Stimulated activated CD4-positive, alpha-beta T cell treated with anti-CD3 and anti-CD28 coated beads, TNF-alpha, amount 100 ng/mL, for 24 hours (primary cell): ENCODE results near the gene C16orf87.

Experiments
- DNase-seq, 3 experiments: peaks; one replicate each; pipeline ENCODE4 v3.0.0-alpha.2; 2020; ENCODE audit warnings: low read depth in 3 of 3

The C16orf87 gene

DNA sequence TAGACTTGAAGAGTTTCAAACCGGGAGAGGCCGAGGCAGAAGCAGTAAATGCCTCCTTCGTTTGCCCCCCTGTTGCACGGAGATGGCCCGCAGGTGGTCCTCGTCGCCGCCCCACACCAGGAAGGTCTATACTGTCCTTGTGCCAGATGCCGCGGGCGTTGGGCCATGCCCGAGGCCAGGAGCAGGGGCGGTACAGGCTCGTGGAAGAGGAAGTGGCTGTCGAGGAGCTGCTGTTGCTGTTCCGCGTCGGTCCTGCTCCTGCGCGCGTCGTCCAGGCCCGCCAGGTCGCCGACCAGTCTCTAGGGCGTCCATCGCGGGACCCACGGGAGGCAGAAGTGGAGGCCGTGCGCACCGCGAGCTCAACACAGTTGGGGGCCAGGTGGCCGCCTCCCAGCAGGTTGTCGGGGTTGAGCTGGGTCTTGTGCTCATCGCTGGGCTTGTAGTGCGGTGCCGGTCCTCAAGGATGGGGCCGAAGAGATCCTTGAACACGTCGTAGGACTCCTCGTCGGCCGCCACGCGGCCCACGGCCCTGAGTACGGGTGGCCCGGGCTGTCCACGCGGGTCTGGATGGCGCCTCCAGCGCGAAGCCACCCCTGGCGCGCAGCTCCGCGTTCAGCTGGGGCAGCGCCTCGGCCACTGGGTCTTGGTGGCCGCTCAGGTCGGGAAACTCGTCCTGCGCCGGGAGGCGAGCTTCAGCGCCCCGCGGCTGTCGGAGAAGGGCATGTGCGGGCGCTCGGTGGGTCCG is 13.1 kb upstream of the C16orf87 start:
- no peak for DNase-seq

DNA sequence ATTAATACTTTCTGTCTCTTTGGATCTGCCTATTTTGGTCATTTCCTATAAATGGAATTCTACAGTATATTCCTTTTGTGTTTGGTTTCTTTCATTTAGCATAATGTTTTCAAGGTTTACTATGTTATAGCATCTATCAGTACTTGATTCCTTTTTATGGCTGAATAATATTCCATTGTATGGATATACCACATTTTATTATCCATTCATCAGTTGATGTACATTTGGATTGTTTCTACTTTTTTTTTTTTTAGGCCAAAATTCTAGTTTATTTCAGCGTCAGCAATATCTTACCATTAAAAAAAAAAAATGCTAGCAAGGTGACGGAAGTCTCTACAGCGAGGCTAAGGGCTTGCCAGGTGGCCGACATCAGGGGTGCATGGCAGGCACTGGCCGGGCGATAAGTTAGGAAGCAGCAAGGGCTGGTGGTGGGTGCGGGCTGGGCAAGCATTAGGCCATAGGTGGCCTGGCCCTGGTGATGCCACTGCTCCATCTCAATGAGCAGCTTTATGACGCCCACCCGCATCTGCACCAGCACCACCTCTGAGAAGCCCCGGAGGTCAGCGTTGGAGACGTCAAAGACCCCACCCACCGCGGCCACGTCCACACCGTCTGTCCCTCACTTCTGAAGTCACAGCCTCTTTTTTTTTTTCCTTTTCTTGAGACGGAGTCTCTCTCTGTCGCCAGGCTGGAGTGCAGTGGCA is 11.4 kb upstream of the C16orf87 start:
- DNase-seq = no peak

DNA sequence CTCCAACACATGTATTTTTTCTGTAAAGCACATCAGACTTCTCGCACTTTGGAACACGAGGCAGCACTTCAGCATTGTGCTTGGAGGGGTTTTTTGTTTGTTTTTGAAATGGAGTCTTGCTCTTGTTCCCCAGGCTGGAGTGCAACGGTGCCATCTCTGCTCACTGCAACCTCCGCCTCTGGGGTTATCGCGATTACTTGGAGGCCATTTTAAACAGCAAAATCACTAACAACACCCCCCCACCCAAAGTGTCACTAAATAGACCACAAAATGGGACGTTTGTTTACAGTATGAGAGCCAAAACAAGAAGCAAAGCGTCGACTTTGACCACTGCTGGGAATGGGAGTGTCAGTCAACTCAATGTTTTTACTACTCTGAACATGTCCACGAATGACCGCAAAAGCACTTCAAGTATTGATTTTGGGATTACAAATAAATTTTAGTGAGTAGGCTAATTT is 9.0 kb upstream of the C16orf87 start:
- DNase-seq = no peak

DNA sequence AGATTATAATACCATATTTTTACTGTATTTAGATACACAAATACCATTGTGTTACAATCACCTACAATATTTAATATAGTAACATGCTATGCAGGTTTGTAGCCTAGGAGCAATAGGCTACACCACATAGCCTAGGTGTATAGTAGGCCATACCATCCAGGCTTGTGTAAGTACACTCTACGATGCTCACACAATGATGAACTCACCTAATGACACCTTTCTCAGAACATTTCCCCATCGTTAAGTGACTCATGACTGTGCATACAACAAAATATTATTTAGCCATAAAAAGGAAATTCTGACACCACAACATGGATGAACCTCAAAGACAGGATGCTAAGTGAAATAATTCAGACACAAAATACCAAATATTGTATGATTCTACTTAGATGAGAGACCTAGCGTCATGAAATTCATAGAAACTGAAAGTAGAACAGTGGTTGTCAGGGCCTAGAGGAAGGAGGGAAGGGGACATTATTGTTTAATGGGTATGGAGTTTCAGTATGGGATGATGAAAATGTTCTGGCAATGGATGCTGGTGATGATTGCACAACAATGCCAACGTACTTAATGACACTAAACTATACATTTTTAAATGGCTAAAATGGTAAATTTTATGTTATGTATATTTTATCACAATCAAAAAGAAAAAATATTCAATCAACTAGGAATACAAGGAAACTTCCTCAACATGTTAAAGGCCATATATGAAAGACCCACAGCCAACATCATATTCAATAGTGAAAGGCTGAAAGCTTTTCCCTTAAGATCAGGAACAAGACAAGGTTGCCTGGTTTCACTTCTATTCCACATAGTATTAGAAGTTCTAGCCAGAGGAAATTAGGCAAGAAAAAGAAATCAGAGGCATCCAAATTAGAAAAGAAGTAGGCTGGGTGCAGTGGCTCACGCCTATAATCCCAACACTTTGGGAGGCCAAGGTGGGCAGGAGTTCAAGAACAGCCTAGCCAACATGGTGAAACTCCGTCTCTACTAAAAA is 5.9 kb upstream of the C16orf87 start:
- DNase-seq = no peak

GRCh38 chr16:46833460-46833800 is 2.5 kb upstream of the C16orf87 start:
- no peak for DNase-seq

DNA sequence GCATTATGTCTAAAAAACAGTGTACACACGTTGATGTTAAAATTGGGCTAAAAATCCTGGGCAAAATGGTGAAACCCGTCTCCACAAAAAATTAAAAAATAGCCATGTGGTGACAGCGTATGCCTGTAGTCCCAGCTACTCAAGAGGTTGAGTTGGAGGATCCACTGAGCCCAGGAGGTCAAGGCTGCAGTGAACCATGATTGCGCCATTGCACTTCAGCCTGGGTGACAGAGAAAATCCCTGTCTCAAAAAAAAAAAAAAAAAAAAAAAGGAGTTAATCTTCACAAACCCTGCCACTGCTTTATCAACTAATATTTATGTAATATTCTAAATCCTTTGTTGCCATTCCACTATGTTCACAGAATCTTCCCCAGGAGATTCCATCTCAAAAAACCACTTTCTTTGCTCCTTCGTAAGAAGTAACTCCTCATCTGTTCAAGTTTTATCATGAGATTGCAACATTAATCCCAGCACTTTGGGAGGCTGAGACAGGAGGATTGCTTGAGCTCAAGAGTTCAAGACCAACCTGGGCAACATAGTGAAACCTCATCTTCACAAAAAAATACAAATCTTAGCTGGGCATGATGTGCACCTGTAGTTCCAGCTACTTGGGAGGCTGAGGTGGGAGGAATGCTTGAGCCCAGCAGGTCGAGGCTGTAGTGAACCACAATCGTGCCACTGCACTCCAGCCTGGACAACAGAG is 1.9 kb upstream of the C16orf87 start:
- DNase-seq = no peak

DNA sequence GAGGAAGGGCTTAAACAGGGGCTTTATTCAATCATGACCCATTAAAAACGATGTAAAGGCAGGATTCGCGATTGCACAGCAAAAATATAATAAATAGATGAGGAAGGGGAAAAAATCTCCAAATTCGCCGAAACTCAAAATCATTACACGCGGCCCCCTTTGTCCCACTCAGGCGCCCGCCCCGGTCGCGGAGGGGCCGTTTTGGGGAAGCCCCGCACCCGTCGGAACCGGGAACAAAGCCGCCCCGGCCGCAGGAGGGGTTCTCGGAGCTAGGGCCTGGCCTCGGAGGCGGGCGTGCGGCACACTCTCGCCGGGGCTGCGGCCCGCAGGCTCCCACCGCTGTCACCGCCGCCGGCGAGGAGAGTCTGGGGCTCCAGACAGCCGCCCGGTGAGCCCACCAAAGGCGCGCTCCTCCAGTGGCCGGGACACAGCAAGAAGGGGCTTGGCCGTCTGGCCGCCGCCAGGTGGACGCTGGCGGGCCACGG is 521 bp downstream of the C16orf87 start:
- DNase-seq = peak in 2 of 3 experiments; percentile 7 to 35

GRCh38 chr16:46828943-46829342 is 2.0 kb downstream of the C16orf87 start:
- DNase-seq = no peak

DNA sequence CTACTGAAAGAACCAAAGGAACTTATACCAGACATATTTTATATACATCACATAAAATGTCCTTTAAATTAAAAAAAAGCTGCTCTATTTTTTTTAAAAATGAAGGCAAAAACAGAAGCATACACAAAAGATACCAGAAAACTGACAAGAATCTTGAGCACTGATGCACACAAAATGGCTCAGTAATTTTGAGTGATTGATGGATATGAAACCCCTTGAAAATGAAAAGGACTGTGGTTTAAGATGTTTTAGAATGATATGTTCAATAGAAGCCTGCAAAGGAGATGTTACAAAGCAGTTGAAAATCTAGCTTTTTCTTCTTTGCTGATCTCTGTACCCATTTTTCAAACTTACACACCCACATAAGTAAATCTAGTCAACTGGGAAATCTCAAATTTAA is 2.7 kb downstream of the C16orf87 start:
- DNase-seq = no peak

DNA sequence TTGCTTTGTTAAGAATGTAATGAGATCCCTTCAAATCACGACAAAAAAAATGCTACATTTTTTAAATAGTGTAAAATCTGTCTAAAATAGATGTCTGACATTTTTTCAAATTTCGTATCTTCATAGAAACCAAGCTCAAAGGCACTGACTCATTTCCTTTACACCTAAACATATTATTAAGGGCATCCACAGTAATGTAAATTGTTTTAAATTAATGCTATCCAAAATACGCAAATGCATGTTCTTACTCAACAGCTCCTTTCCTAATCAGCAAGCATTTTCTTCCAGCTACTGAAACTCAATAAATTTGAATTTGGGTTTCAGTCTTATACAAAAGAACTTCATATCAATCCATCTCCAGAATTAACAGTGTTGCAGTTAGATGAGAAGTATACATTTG is 4.3 kb downstream of the C16orf87 start:
- DNase-seq = no peak

GRCh38 chr16:46822270-46822669 is 8.7 kb downstream of the C16orf87 start:
- DNase-seq = peak in 1 of 3 experiments; percentile 10

DNA sequence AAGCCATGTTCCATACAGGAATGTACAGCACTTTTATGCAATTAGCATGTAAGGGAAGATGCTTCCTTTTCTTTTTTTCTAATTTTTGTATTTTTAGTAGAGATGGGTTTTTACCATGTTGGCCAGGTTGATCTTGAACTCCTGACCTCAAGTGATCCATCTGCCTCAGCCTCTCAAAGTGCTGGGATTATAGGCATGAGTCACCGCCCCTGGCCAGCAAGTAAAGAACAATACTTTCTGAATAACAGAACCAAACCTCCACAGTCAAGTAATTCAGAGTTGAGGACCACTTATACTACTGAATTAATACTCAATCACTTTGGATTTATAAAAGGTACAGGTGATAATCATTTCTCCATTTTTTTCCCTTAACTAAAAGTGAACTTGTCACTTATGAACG is 13.0 kb downstream of the C16orf87 start:
- no peak for DNase-seq

DNA sequence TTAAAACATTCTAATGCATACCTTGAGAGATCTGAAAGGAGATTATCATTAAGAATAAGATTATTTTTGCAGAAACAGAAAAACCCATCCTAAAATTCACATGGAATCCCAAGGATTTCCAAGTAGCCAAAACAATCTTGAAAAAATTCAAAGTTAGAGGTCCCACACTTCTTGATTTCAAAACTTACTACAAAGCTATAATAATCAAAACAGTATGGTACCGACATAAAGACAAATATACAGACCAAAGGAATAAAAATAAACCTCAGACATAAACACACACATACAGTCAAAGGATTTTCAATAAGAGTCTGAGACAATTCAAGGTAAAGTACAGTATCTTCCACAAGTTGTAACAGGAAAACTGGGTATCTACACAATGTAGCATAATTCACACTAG is 16.2 kb downstream of the C16orf87 start:
- no peak for DNase-seq

DNA sequence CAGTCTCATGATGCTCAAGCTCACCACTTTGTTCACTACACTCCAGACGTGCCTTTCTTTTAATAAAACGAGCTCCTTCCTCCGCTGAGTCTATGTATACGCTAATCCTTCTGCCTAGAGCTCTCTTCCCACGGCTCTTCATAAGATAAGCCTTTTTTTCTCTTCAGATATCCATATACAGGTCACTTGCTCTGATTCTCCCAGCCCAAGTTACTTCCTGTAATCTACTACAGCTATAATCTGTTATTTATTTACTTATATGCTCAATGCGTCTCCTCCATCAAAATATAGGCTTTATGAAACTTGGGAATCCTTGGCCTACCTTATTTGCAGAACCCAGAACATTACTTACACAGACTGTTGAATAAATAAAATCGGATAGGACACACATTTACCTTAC is 17.4 kb downstream of the C16orf87 start:
- DNase-seq = no peak

- DNase-seq = no peak
Observed at GRCh38 chr16:46812781-46813540, 18.0 kb downstream of the C16orf87 start.

GRCh38 chr16:46811682-46812081 is 19.3 kb downstream of the C16orf87 start:
- DNase-seq = no peak

GRCh38 chr16:46808997-46809396 is 22.0 kb downstream of the C16orf87 start:
- DNase-seq = no peak

DNA sequence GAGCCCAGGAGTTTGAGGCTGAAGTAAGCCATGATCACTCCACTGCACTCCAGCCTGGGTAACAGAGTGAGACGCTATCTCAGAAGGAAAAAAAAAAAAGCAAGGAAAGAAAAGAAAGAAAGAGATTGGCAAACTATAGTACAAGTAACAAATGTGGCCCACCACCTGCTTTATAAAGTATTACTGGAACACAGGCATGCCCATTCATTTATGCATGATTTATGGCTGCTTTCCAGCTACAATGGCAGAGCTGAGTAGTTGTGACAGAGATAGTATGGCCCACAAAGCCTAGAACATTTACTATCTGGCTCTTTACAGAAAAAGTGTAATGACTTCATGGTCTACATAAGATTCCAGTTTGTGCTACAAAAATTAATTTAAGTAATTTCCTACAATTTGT is 23.6 kb downstream of the C16orf87 start:
- no peak for DNase-seq

DNA sequence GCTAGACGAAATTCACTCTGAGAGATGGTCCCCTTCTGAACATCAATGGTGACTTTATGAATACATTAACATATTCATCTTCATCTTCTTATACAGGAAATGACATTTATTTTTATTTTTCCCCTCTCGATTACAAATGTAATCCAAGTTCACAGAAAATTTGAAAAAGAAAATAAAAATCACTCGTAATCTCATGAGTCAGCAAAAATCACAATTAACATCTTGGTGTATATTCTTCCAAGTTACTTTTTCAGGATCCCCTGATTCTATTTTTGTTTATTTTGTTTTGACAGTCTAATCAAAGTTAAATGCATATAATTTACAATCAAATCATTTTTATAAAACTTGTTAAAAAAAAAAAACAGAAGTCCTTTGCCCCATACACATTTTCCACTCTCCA is 27.6 kb downstream of the C16orf87 start:
- no peak for DNase-seq

- no peak for DNase-seq
Observed at GRCh38 chr16:46801428-46802049, 29.4 kb downstream of the C16orf87 start.
